Right atrium auricular region (tissue), 2 donors: ENCODE measurements around the gene NOCT. TPM values are rescaled to one million over a fixed set of nuclear protein-coding genes. Genes with fewer than 3 reads are reported as not detected.
A peak's percentile ranks its signal among the peaks of the same experiment; 100 is the strongest.
"Not testable (repeated sequence)": the region's sequence is repeated elsewhere in the genome, so short reads cannot be mapped to it uniquely, and the experiment has no call there.

Experiments
- DNase-seq: peaks from one replicate; pipeline ENCODE4 v3.0.0-alpha.2; 2019; ENCODE audit warnings: low spot score
- H3K27ac ChIP-seq, 2 donors: fragments of 200-600 bp; sonication (generic); 1 replicate in 1 of 2; 2 replicates in 1 of 2; pipeline ENCODE4 v1.5.1; 2016 to 2019
- H3K27me3 ChIP-seq, 2 donors: fragments of 200-600 bp; sonication (generic); one replicate each; pipeline versions ENCODE4 v1.5.1 to v1.6.0; 2017 to 2019
- H3K36me3 ChIP-seq: fragments of 200-600 bp; sonication (generic); one replicate; pipeline ENCODE4 v1.5.1; 2016
- H3K4me1 ChIP-seq, 2 donors: fragments of 200-600 bp; sonication (generic); one replicate each; pipeline versions ENCODE4 v1.5.1 to v1.6.0; 2017 to 2019
- H3K4me3 ChIP-seq, 2 donors: fragments of 200-600 bp; sonication (generic); 1 replicate in 1 of 2; 2 replicates in 1 of 2; pipeline ENCODE4 v1.5.1; 2017 to 2019; ENCODE audit warnings: mild to moderate bottlenecking in 1 of 2, moderate library complexity in 1 of 2
- H3K9me3 ChIP-seq, 2 donors: fragments of 200-600 bp; sonication (generic); one replicate each; pipeline ENCODE4 v1.5.1; 2019
- CTCF ChIP-seq, 2 donors: fragments of 200-600 bp; sonication (generic); IDR thresholded peaks; one replicate each; pipeline ENCODE4 v1.5.1; 2019; ENCODE audit warnings: antibody characterized with exemption in 2 of 2
- total RNA-seq, 2 donors: library from RNA; depleted of rRNA; stranded (reverse); fragments of >200 nt; gene quantifications; one replicate each; pipeline ENCODE4 v1.1.0, GENCODE V29; 2016

Gene NOCT
- total RNA-seq, 2 donors from 2014 or later, result 6.7 to 6.8 TPM

DNA sequence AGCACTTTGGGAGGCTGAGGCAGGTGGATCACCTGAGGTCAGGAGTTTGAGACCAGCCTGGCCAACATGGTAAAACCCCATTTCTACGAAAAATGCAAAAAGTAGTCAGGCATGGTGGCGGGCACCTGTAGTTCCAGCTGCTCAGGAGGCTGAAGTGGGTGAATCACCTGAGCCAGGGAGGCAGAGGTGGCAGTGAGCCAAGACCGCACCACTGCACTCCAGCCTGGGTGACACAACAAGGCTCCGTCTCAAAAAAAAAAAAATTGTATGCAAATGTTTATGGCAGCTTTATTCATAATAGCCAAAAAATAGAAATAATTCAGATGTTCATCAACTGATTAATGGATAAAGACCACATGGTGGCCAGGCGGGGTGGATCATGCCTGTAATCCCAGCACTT lies 9.8 kb upstream of the NOCT start:
- no peak for TF ChIP-seq CTCF (IDR thresholded peaks at IDR 0.05)
- no peak for DNase-seq

DNA sequence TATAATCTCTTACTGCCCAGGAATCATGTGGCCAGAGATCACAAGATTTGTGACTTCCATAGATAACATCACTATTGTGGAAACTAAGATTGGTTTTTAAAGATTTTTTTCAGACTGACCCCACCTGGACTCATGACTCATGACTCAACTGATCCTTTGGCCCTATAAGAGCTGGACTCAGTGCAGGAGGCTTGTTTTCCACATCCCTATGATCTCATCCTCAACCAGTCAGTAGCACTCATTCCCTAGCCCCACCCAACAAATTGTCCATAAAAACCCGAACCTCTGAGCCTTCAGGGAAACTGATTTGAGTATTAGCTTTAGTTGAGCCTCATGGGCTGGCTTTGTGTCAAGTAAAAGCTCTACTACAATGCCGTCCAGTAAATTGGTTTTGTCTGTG lies 7.9 kb upstream of the NOCT start:
- Histone ChIP-seq H3K9me3 (no peaks in the 10 kb centered on the region), H3K27ac (no peak overlapping the region), H3K4me3 (no peak overlapping the region), H3K4me1 (no peaks in the 10 kb centered on the region), H3K36me3 (no peaks in the 10 kb centered on the region), H3K27me3 (no peaks in the 10 kb centered on the region)
- TF ChIP-seq CTCF (IDR thresholded peaks at IDR 0.05), result no peak
- no peak for DNase-seq

More for the DNA sequence above, 9.8 kb upstream of the NOCT start:
- Histone ChIP-seq H3K9me3 (no peaks in the 10 kb centered on the region), H3K27me3 (no peaks in the 10 kb centered on the region), H3K36me3 (no peaks in the 10 kb centered on the region), H3K4me1 (no peaks in the 10 kb centered on the region), H3K27ac (no peak overlapping the region), H3K4me3 (no peak overlapping the region)

- H3K4me1 ChIP-seq, H3K27me3 ChIP-seq, DNase-seq, H3K27ac ChIP-seq, H3K9me3 ChIP-seq, H3K36me3 ChIP-seq, H3K4me3 ChIP-seq: not testable (repeated sequence)
Measured at GRCh38 chr4:139008278-139008677, 7.3 kb upstream of the NOCT start.

DNA sequence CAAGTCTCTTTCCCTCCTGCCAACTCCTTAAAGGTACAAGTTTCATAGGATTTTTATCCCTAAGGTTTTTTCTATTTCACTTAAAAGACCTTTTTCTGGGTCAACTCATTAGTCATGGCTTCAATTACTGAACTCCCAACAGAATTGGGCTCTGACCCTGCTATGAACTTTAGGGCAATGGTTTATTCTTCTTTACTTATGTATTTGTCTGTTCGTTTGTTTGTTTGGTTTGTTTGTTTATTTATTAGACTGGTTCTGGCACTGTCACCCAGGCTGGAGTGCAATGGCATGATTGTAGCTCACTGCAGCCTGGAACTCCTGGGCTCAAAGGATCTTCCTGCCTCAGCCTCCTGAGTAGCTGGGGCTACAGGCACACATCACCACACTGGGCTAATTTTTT lies 5.9 kb upstream of the NOCT start:
- Histone ChIP-seq H3K27ac (no peak overlapping the region), H3K36me3 (no peaks in the 10 kb centered on the region), H3K4me3 (no peak overlapping the region), H3K27me3 (no peaks in the 10 kb centered on the region), H3K9me3 (no peaks in the 10 kb centered on the region), H3K4me1 (peaks cover 0 to 8% of the 10 kb centered on the region in 2 donors)
- no peak for DNase-seq
- TF ChIP-seq CTCF (IDR thresholded peaks at IDR 0.05), result no peak

DNA sequence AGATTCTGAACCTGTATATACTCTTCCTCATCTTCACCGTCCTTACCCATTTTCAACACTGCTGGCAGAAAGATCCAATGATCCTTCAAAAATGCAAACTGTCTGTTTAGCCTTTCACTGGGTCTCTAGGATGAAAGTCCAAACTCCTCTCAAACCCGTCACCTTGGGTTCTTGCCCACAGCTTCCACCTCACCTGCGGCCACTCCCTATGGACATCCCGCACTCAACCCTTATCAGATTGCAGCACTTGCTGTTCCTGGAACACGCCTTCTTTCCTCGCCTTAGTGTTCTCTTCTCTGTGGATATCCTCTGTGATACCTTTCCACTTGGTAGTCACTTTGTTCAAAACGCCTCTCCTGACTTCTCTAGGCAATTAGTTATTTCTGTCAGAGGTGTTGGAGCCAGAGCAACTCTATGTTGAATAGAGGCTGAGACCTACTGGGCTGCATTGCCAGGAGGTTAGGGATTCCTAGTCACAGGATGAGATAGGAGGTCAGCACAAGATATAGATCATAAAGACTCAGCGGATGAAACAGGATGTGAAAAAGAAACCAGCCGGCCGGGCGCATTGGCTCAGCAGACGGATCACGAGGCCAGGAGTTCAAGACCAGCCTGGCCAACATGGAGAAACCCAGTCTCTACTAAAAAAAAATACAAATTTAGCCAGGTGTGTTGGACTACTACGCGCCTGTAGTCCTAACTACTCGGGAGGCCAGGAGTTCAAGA lies 4.2 kb upstream of the NOCT start:
- no peak overlapping the region for H3K27ac ChIP-seq
- no peak for TF ChIP-seq CTCF (IDR thresholded peaks at IDR 0.05)
- H3K9me3 ChIP-seq, result no peaks in the 10 kb centered on the region
- no peak overlapping the region for H3K4me3 ChIP-seq
- DNase-seq, result no peak
- no peaks in the 10 kb centered on the region for H3K27me3 ChIP-seq
- H3K36me3 ChIP-seq, result no peaks in the 10 kb centered on the region
- peaks cover 0 to 14% of the 10 kb centered on the region in 2 donors for H3K4me1 ChIP-seq

DNA sequence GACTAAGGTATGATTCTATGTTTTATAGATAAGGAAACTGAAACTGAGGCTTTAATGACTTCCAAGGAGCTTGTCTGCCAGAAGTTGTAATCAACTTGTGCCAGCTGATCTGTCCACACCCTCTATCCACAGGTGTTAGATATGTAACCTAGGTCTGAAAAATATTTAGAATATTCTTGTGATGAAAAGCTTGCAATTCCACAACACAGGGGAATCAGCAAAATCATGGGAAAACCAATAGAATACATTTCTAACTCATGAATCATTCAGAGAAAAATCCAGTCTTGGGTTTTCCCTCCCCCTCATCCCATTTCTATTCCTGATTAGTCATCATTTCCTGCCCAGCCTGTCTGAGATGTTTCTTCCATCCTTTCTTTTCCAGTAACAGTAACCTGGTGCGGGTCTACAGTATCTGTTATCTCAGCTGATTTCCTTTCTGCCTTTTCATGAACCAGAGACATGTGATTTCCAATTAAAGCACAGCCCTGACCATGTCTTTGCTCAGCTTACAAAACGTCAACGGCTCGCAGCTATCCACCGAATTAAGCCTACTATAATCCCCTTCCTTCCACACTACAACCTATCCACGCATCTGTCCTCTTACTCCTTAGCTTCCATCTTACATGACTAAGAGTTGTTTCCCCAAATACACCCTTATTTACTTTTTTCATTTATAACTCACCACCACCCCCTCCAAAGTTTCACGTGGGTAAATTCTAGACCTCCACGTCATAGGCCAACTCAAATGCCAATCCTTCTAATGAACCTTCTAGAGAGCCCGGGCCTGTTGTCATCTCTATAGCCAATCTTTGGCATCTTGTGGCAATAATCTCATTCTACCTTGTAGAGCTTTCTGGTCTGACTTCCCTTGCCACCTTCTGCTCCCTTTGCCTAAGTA lies 961 bp upstream of the NOCT start:
- no peak for TF ChIP-seq CTCF (IDR thresholded peaks at IDR 0.05)
- Histone ChIP-seq H3K36me3 (no peaks in the 10 kb centered on the region), H3K9me3 (no peaks in the 10 kb centered on the region), H3K27ac (peak overlapping the region; percentile 90 to 94), H3K4me1 (peaks cover 0 to 29% of the 10 kb centered on the region in 2 donors), H3K27me3 (no peaks in the 10 kb centered on the region), H3K4me3 (peak overlapping the region; percentile 57 to 76)
- no peak for DNase-seq
